CD1c-positive myeloid dendritic cell (primary cell): Measurements from ENCODE around the gene FBXL7.

Experiments
- DNase-seq: peaks from one replicate; pipeline ENCODE4 v3.0.0-alpha.2; 2016; ENCODE audit errors: extremely low spot score

FBXL7 gene

DNA sequence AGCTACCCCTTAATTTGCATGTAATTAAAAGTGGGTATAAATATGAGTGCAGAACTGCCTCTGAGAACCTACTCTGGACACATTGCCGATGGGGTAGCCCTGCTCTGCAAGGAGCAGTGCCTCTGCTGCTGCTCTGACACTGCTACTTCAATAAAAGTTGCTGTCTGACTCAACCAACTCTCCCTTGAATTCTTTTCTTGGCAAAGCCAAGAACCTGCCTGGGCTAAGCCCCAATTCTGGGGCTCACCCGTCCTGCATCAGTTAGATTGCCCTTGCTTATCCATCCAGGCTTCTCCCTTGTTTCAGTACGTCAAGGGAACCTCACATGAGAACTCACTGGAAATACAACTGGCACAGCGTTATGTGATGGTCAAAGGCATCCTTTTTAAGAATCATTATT is 44.1 kb downstream of the FBXL7 start:
- no peak for DNase-seq

- no peak for DNase-seq
Measured at GRCh38 chr5:15545082-15545481, 45.1 kb downstream of the FBXL7 start.

GRCh38 chr5:15547261-15547839 is 47.4 kb downstream of the FBXL7 start:
- no peak for DNase-seq

DNA sequence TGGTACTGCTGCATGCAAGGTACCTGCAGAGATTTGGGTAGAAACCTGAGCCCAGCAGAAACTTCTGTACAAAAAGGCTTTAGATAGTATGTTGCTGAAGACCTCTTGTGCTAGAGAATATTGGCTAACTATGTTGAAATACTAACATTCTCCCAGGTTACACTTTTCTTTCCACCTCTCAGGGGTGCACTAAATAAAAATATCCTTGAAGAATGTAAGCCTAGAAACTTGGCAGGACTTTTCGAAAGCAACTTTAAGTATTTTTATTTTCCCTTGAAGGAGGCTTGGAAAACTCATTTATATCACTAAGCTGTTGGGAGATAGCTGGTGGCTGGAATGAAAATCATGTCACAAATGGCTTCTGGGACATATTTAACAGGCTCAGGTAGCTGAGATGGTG is 50.0 kb downstream of the FBXL7 start:
- DNase-seq = no peak

DNA sequence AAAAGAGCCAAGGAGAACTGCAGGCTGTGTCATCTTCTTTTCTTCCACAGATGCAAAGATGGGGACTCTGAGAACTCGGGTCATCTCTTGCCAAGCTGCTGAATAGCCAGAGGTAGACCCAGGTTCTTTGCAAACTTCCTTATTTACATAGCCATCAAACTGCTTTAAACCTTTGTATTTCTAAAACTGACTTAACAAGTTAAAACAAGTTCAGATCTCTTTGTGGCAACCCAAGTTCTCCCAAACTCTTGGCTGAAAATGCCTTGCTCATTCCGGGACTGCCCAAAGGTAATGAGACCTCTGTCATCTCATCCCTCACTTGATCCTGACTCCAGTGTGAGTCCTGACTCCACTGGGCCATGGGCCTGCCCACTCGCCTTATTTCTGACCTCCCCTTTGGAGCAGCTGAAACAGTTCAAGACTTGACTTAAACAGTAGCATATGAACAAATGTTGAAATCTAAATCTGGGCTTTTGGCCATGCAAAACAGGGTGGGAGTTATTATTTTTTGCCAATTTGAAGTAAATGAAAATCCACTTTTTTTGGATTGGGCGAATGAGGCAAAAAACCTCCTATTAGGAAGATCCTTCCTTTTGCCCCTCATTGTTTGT is 50.6 kb downstream of the FBXL7 start:
- no peak for DNase-seq

GRCh38 chr5:15551113-15551504 is 51.1 kb downstream of the FBXL7 start:
- DNase-seq = no peak

DNA sequence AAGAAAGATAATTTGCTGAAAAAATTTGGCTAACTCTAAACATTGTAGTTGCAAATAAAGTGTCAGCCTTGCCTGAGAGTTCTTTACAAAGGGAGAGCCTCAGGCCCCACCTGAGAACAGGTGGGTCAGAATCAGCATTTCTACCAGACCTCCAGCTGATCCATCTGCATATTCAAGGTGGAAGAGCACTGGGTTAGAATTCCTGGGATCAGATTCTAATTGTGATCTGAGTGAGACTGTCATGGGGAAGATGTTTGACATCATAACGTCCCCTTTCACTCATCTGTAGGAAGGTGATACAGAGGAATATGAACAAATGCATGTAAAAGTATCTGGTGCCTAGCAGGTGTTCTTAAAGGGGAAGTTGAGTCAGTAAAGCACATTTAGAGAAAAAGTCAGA is 54.6 kb downstream of the FBXL7 start:
- no peak for DNase-seq

GRCh38 chr5:15555176-15555575 is 55.2 kb downstream of the FBXL7 start:
- no peak for DNase-seq

- DNase-seq = no peak
Measured at GRCh38 chr5:15558240-15558639, 58.3 kb downstream of the FBXL7 start.

- no peak for DNase-seq
Measured at GRCh38 chr5:15558681-15559080, 58.7 kb downstream of the FBXL7 start.

GRCh38 chr5:15560421-15560820 is 60.4 kb downstream of the FBXL7 start:
- no peak for DNase-seq

DNA sequence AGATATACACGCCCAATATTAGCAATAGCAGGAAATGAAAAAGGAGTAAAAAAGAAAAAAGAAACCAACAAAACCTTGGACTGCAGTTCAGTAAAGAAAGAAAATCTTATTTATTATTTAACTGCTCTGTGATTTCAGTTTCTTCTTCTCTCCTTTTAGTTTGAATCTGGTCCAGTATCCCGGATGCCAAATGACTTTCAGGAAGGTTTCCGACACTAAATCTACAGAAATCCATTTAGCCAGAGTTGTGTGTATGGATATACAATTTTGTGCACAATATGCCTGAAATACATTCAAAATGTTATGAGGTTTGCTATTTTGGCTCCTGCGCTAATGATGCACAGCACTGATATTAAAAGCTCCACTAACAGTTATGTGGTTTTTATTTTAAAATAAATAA is 64.5 kb downstream of the FBXL7 start:
- DNase-seq = no peak

- no peak for DNase-seq
Measured at GRCh38 chr5:15564957-15565356, 65.0 kb downstream of the FBXL7 start.

GRCh38 chr5:15566306-15566705 is 66.3 kb downstream of the FBXL7 start:
- no peak for DNase-seq

DNA sequence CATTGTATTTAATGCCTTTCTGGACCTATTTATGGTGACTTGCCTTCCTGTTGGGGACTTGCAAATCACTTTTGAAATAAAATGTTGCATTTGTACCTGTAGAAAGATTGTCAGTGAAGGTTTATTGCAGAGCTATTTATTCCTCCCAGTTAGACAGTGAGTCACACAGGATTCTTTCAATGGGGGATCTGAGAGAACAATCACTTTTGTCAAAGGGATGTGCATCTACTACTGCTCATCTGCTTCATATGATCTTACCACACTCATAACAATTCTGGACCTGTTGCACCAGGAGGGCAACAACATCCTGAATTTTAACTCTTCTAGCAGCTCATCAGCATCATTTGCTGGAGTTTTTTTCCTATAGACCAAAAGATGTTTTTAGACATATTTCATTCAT is 66.8 kb downstream of the FBXL7 start:
- no peak for DNase-seq

- no peak for DNase-seq
Measured at GRCh38 chr5:15570491-15570890, 70.5 kb downstream of the FBXL7 start.

DNA sequence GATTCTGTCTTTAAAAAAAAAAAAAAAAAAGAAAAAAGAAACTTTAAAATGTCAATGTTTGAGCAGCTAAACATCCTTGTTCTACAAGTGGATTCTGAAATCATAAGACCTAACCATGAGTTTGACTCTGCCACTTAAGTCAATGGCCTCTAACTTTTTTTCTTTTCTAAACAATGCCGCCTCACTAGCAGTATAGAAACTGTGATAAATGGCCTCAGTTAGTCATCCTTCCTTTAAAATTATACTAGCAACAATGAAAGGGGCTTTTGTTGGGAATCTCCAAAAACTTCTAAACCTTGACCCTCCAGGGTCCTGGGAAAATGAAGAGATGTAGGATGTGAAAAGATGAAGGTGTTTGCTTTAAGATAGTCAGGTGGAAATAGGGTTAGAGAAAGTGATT is 71.1 kb downstream of the FBXL7 start:
- DNase-seq = no peak

DNA sequence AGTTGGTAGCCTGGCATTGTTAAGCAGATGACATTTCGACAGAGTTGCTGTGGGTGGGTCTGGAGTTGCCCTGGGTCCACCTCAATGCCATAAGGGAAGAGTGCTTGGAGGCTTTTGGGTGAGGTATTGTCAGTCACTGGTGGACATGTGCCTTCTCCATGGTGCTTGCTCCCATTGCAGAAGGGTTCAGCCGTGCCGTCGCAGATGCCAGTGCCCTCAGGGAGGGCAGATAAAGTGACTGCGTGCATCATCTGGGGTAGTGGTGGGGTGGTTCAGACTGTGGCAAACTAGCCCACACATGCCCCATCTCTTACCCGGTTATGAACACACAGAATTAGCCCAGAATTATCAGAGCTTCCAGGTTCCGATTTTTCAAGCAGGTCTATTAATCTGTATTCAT is 71.6 kb downstream of the FBXL7 start:
- DNase-seq = no peak

DNA sequence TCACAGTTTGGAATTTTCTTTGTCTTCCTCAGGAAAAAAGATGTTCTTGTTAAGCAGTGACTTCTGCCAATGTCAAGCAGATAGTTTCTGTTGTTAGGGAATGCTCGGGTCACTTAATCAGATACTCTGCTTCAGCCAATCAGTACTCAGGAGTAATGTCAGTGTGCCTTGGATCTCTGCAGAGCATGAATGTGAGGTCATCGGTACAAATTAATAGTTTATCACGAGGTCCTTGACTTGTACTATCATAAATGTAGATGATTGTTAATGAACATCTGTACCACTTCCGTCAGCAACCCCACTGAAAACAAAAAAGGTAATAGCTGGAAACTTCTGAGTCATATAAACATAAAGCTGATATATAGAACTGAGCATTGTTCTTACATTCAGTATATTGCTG is 73.6 kb downstream of the FBXL7 start:
- no peak for DNase-seq

DNA sequence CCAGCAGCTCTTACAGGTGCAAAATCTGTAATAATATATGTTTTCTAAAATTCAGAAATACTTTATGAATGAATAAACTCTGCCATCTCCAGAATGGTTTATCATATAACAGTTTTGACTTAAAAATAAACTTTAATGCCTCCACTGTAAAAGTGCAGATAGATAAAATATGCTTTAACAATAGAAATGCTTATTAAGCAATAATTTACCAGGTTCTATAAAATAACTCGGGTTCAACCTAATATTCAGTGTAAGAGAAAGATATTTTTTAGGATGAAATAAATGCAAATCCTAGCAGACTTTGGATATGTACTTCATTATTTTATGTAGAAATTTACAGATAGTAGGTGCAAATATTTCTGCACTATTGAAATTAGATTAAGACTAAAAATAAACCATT is 74.1 kb downstream of the FBXL7 start:
- DNase-seq = no peak

GRCh38 chr5:15574806-15575325 is 74.9 kb downstream of the FBXL7 start:
- no peak for DNase-seq

GRCh38 chr5:15575666-15576065 is 75.7 kb downstream of the FBXL7 start:
- DNase-seq = no peak

DNA sequence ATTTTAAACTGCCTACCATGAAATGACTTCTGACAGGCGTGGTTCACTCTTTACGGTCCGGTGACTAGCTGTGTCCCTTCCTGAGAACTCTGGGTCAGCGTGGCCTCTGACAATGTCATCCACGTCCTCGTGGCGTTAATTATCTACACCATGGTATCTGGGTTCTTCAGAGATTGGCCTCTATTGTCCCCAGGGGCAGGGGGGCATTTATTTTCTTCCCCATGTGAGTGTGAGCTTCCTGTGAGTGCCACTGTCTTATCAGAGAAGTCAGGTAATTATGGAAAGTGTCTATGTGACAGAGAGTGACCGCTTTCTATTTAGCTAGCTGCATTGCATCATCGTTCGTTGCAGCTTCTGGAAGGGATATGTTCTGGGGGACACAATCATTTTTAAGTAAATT is 77.2 kb downstream of the FBXL7 start:
- DNase-seq = no peak

GRCh38 chr5:15577831-15578230 is 77.9 kb downstream of the FBXL7 start:
- no peak for DNase-seq
